GM12878 (cell line): Measurements from ENCODE around the gene HYAL1. TPM values are rescaled to one million over a fixed set of nuclear protein-coding genes. Genes with fewer than 3 reads are reported as not detected.

Source experiments
- ATF7 ChIP-seq: fragments of 450-650 bp; IDR thresholded peaks from 2 replicates; pipeline ENCODE4 v1.6.1; 2016; ENCODE audit warnings: low read depth, mild to moderate bottlenecking
- BMI1 ChIP-seq: fragments of 450-650 bp; IDR thresholded peaks from 2 replicates; pipeline ENCODE4 v1.6.1; 2016; ENCODE audit warnings: mild to moderate bottlenecking, moderate library complexity, borderline replicate concordance
- BRCA1 ChIP-seq: IDR thresholded peaks from 2 replicates; pipeline ENCODE4 v1.6.1; 2011; ENCODE audit warnings: low read depth, low read length, improper control_type of control experiment
- CBX5 ChIP-seq: sonication (generic); IDR thresholded peaks from 2 replicates; pipeline ENCODE4 v1.6.1; 2016; ENCODE audit warnings: low read depth, moderate library complexity, mild to moderate bottlenecking, inconsistent platforms
- CHD2 ChIP-seq: IDR thresholded peaks from 2 replicates; pipeline ENCODE4 v1.6.1; 2011; ENCODE audit warnings: low read depth, low read length, improper control_type of control experiment, borderline replicate concordance
- EGR1 ChIP-seq, 2 experiments: IDR thresholded peaks; 1 replicate in 1 of 2; 2 replicates in 1 of 2; pipeline ENCODE4 v1.6.1; 2011 to 2012; ENCODE audit warnings: low read depth in 2 of 2, low read length in 2 of 2, borderline replicate concordance in 1 of 2, mild to moderate bottlenecking in 1 of 2, moderate library complexity in 1 of 2
- ESRRA ChIP-seq: IDR thresholded peaks from 2 replicates; pipeline ENCODE4 v1.6.1; 2012; ENCODE audit warnings: mild to moderate bottlenecking, low read length, improper control_type of control experiment
- FOXM1 ChIP-seq: IDR thresholded peaks from 2 replicates; pipeline ENCODE4 v1.6.1; 2012; ENCODE audit warnings: low read depth, mild to moderate bottlenecking, inconsistent platforms, low read length, moderate library complexity
- LARP7 ChIP-seq: fragments of 450-650 bp; IDR thresholded peaks from 2 replicates; pipeline ENCODE4 v1.6.1; 2017; ENCODE audit warnings: mild to moderate bottlenecking
- MLLT1 ChIP-seq: fragments of 450-650 bp; IDR thresholded peaks from 2 replicates; pipeline ENCODE4 v1.6.1; 2016; ENCODE audit warnings: mild to moderate bottlenecking
- MYC ChIP-seq: IDR thresholded peaks from 2 replicates; pipeline ENCODE4 v1.6.1; 2011; ENCODE audit warnings: mild to moderate bottlenecking, low read length, moderate library complexity, inconsistent platforms; ENCODE audit not compliant: insufficient read depth, insufficient replicate concordance, insufficient read length, severe bottlenecking
- NKRF ChIP-seq: fragments of 450-650 bp; conservative IDR thresholded peaks from 2 replicates; pipeline ENCODE4 v1.6.1; 2017; ENCODE audit warnings: mild to moderate bottlenecking, moderate library complexity
- POLR2AphosphoS2 ChIP-seq: IDR thresholded peaks from 2 replicates; pipeline ENCODE4 v1.6.1; 2011; ENCODE audit warnings: low read depth, mild to moderate bottlenecking, low read length, improper control_type of control experiment, moderate library complexity
- ZBTB11 ChIP-seq: fragments of 450-650 bp; formaldehyde crosslinking; IDR thresholded peaks from 2 replicates; pipeline ENCODE4 v1.5.0; 2022; ENCODE audit warnings: mild to moderate bottlenecking, missing genetic modification characterization
- polyA plus RNA-seq, 11 experiments: library from polyadenylated mRNA; depleted of rRNA in 4 of 11; unstranded in 6 of 11; stranded (reverse) in 5 of 11; fragments of >200 nt; fragmentation: Nextera tagmentation in 4 of 11; fragmentation: Illumina TruSeq in 1 of 11; extraction: Ambion mirVana in 4 of 11; extraction: Trizol in 1 of 11; gene quantifications; 1 replicate in 1 of 11; 2 replicates in 10 of 11; pipeline versions ENCODE4 v1.2.1 to v1.2.3, GENCODE V29; 2011 to 2016; ENCODE audit warnings: inconsistent platforms in 2 of 11, missing spikeins in 2 of 11, low read depth in 1 of 11
- total RNA-seq, 4 experiments: library from RNA; depleted of rRNA in 3 of 4; stranded (reverse); fragments of >200 nt in 3 of 4; fragmentation: Illumina TruSeq in 1 of 4; extraction: Trizol in 1 of 4; gene quantifications; 2 replicates each; pipeline versions ENCODE4 v1.2.1 to v1.2.3, GENCODE V29; 2013 to 2021
- TF ChIP-seq, protein P1 (sequence below): fragments of 150-350 bp; IDR thresholded peaks from 2 replicates; pipeline ENCODE4 v1.6.1; 2016; ENCODE audit warnings: low read depth, low read length
- TF ChIP-seq, protein P2 (sequence below): IDR thresholded peaks from 2 replicates; pipeline ENCODE4 v1.6.1; 2011; ENCODE audit warnings: borderline replicate concordance, low read depth, mild to moderate bottlenecking, moderate library complexity, low read length; ENCODE audit not compliant: insufficient read depth, poor library complexity, severe bottlenecking

The HYAL1 gene
- total and polyA plus RNA-seq, 10 of the 15 experiments (the other 5 are each of a cell fraction or from before 2014, with no cell fraction given) = 0.04 to 0.55 (median 0.18) TPM; not detected in 2

DNA sequence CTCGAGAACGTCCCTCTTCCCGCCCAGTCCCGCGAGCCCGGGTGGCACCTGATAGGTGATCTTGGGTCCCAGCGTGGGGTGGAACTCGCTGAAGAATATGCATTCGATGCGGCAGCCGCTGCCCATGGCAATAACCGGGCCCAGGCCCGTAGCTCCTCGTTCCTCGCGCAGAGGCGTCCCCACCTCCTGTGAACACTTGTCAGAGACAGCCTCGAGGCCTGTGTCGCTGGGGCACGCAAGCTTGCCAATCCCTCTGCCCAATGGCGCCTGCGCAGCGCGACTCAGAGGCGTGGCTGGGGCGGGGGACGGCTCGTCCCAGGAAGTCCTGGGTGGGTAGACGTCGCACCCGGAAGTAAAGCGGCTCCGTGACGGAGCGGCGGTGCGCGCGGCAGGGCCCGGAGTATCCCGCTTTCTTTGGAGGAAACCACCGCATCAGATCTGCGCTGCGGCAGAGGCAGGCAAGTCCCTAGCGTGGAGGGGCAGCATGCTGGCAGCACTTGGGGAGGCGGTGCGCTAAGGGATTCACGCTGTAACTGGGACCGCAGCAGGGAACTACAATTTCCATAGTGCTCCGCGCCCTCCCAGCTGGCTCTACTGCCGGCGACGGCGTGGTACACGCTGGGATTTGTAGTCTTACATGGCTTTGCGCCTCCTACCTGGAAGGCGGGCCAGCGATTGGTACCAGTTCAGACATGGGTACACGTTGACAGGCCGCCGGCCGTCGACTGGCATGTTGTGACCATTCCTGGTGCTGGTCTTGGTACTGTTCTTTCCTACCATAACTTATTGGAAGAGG, 47.4 kb upstream of the HYAL1 start, which contains the start of the genes CYB561D2 and NPRL2 (continued):
- TF ChIP-seq CHD2 (peak; percentile 80; the same call in 1 of the 2 replicates), ATF7 (no peak; the same call in none of the 2 replicates), NKRF (peak; percentile 73), BMI1 (no peak), ESRRA (peak; percentile 53; the same call in 1 of the 2 replicates), MLLT1 (0 out of 2 replicates have a peak, but pooled peaks have one; percentile 15), CBX5 (no peak), POLR2AphosphoS2 (peak; percentile 92), MYC (no peak), BRCA1 (no peak), EGR1 (IDR thresholded peaks at IDR 0.05; ENCODE audit: borderline replicate concordance in 1 of 2, low read depth in 2 of 2, low read length in 2 of 2) (no peak), LARP7 (peak; percentile 92), FOXM1 (no peak), ZBTB11 (CRISPR knock-in tag) (peak; percentile 31; the same call in 1 of the 2 replicates)
- TF ChIP-seq, protein P1, sequence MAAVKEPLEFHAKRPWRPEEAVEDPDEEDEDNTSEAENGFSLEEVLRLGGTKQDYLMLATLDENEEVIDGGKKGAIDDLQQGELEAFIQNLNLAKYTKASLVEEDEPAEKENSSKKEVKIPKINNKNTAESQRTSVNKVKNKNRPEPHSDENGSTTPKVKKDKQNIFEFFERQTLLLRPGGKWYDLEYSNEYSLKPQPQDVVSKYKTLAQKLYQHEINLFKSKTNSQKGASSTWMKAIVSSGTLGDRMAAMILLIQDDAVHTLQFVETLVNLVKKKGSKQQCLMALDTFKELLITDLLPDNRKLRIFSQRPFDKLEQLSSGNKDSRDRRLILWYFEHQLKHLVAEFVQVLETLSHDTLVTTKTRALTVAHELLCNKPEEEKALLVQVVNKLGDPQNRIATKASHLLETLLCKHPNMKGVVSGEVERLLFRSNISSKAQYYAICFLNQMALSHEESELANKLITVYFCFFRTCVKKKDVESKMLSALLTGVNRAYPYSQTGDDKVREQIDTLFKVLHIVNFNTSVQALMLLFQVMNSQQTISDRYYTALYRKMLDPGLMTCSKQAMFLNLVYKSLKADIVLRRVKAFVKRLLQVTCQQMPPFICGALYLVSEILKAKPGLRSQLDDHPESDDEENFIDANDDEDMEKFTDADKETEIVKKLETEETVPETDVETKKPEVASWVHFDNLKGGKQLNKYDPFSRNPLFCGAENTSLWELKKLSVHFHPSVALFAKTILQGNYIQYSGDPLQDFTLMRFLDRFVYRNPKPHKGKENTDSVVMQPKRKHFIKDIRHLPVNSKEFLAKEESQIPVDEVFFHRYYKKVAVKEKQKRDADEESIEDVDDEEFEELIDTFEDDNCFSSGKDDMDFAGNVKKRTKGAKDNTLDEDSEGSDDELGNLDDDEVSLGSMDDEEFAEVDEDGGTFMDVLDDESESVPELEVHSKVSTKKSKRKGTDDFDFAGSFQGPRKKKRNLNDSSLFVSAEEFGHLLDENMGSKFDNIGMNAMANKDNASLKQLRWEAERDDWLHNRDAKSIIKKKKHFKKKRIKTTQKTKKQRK = no peak
- TF ChIP-seq, protein P2, sequence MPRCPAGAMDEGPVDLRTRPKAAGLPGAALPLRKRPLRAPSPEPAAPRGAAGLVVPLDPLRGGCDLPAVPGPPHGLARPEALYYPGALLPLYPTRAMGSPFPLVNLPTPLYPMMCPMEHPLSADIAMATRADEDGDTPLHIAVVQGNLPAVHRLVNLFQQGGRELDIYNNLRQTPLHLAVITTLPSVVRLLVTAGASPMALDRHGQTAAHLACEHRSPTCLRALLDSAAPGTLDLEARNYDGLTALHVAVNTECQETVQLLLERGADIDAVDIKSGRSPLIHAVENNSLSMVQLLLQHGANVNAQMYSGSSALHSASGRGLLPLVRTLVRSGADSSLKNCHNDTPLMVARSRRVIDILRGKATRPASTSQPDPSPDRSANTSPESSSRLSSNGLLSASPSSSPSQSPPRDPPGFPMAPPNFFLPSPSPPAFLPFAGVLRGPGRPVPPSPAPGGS = no peak
